Panc1 (cell line): ENCODE results near the gene ADGRA1. TPM values are rescaled to one million over a fixed set of nuclear protein-coding genes. Genes with fewer than 3 reads are reported as not detected.

Experiments
- ATAC-seq: fragments of 200-7000 bp; cut with Tn5 transposase; 2 replicates; pipeline ENCODE4 v1.9.1; 2020; ENCODE audit warnings: mild to moderate bottlenecking, moderate library complexity
- BruUV-seq: library from RNA; stranded (reverse); fragments of 400-500 nt; replicated peaks from 2 replicates; lab custom pipeline; 2021; lab: Mats Ljungman, UMichigan
- CTCF ChIA-PET: fragments of 300-600 bp; sonication (Branson Sonifier 250); formaldehyde crosslinking; loops from one replicate; lab custom pipeline; 2022; ENCODE audit warnings: antibody characterized with exemption; lab: Charles Lee
- POLR2A ChIA-PET: fragments of 300-600 bp; sonication (Branson Sonifier 250); formaldehyde crosslinking; loops from one replicate; lab custom pipeline; 2022; ENCODE audit warnings: antibody characterized with exemption; lab: Charles Lee
- DNase-seq: peaks from one replicate; pipeline ENCODE4 v3.0.0-alpha.2; 2010; ENCODE audit warnings: low read depth, low spot score
- H3K27ac ChIP-seq: 2 replicates; pipeline ENCODE4 v1.5.1; 2011; ENCODE audit warnings: mild to moderate bottlenecking, low read length, inconsistent platforms
- H3K27me3 ChIP-seq: fragments of 200-500 bp; sonication (Bioruptor generic); 2 replicates; pipeline ENCODE4 v1.6.0; 2014; ENCODE audit warnings: low read length, inconsistent platforms; ENCODE audit not compliant: control insufficient read depth, insufficient read depth
- H3K36me3 ChIP-seq: fragments of 200-500 bp; sonication (Bioruptor generic); 2 replicates; pipeline ENCODE4 v1.5.1; 2014; ENCODE audit warnings: inconsistent platforms, mild to moderate bottlenecking, low read length, moderate library complexity; ENCODE audit not compliant: control insufficient read depth, insufficient read depth
- H3K4me1 ChIP-seq: 2 replicates; pipeline ENCODE4 v1.5.1; 2011; ENCODE audit warnings: inconsistent platforms, mild to moderate bottlenecking, low read length, moderate library complexity; ENCODE audit not compliant: control insufficient read depth, insufficient read depth
- H3K4me3 ChIP-seq, 2 experiments: 2 replicates each; pipeline ENCODE4 v1.5.1; 2011 to 2012; ENCODE audit warnings: low read depth in 2 of 2, low read length in 2 of 2, mild to moderate bottlenecking in 2 of 2, inconsistent platforms in 1 of 2, moderate library complexity in 1 of 2
- H3K9me3 ChIP-seq: fragments of 200-500 bp; sonication (Bioruptor generic); 2 replicates; pipeline ENCODE4 v1.5.1; 2014; ENCODE audit warnings: low read depth, mild to moderate bottlenecking, inconsistent platforms, low read length, moderate library complexity; ENCODE audit not compliant: control insufficient read depth, insufficient read depth
- POLR2AphosphoS5 ChIP-seq: IDR thresholded peaks from 2 replicates; pipeline ENCODE4 v1.6.1; 2012; ENCODE audit warnings: mild to moderate bottlenecking, low read depth, low read length, moderate library complexity
- SIN3A ChIP-seq: IDR thresholded peaks from 2 replicates; pipeline ENCODE4 v1.6.1; 2012; ENCODE audit warnings: low read depth, mild to moderate bottlenecking, low read length, moderate library complexity, borderline replicate concordance; ENCODE audit not compliant: insufficient read depth
- TCF7L2 ChIP-seq: IDR thresholded peaks from 2 replicates; pipeline ENCODE4 v1.6.1; 2011; ENCODE audit warnings: mild to moderate bottlenecking, low read depth, low read length, inconsistent platforms
- in situ Hi-C: cut with HindIII; loops from 2 replicates; pipeline ENCODE4 v1.10.0; 2016; ENCODE audit warnings: low sequenced_read_pairs, low pct_unique_long_range_greater_than_20kb
- intact Hi-C: fragments of 100-400 bp; cut with micrococcal nuclease; formaldehyde crosslinking; loops from one replicate; pipeline ENCODE4 v1.10.0; 2022; ENCODE audit not compliant: unreplicated experiment
- total RNA-seq: library from RNA; stranded (reverse); gene quantifications from one replicate; pipeline ENCODE4 v1.2.1, GENCODE V29; 2021; ENCODE audit not compliant: unreplicated experiment
- TF ChIP-seq, protein P1 (sequence below), 2 experiments: IDR thresholded peaks; 2 replicates each; pipeline ENCODE4 v1.6.1; 2011 to 2012; ENCODE audit warnings: low read depth in 2 of 2, control low read depth in 1 of 2, low read length in 1 of 2, mild to moderate bottlenecking in 1 of 2, moderate library complexity in 1 of 2; ENCODE audit not compliant: insufficient read depth in 1 of 2
- TF ChIP-seq, protein P2 (sequence below): fragments of 450-650 bp; IDR thresholded peaks from 2 replicates; pipeline ENCODE4 v1.5.1; 2017; ENCODE audit warnings: mild to moderate bottlenecking

Gene ADGRA1
- total RNA-seq, 1 experiment from 2014 or later, result 0.05 TPM

GRCh38 chr10:133154411-133154810, 66.7 kb downstream of the ADGRA1 start:
- Histone ChIP-seq H3K27me3 (peaks cover 11% of the 10 kb centered on the region; the same call in 1 of the 2 replicates), H3K36me3 (no peaks in the 10 kb centered on the region), H3K4me3 (no peak overlapping the region), H3K27ac (no peak overlapping the region), H3K4me1 (peaks cover 3% of the 10 kb centered on the region), H3K9me3 (no peaks in the 10 kb centered on the region)
- DNase-seq (no peak), ATAC-seq (no peak)
- no peak for TF ChIP-seq TCF7L2
- no peak for TF ChIP-seq POLR2AphosphoS5
- TF ChIP-seq, protein P1, sequence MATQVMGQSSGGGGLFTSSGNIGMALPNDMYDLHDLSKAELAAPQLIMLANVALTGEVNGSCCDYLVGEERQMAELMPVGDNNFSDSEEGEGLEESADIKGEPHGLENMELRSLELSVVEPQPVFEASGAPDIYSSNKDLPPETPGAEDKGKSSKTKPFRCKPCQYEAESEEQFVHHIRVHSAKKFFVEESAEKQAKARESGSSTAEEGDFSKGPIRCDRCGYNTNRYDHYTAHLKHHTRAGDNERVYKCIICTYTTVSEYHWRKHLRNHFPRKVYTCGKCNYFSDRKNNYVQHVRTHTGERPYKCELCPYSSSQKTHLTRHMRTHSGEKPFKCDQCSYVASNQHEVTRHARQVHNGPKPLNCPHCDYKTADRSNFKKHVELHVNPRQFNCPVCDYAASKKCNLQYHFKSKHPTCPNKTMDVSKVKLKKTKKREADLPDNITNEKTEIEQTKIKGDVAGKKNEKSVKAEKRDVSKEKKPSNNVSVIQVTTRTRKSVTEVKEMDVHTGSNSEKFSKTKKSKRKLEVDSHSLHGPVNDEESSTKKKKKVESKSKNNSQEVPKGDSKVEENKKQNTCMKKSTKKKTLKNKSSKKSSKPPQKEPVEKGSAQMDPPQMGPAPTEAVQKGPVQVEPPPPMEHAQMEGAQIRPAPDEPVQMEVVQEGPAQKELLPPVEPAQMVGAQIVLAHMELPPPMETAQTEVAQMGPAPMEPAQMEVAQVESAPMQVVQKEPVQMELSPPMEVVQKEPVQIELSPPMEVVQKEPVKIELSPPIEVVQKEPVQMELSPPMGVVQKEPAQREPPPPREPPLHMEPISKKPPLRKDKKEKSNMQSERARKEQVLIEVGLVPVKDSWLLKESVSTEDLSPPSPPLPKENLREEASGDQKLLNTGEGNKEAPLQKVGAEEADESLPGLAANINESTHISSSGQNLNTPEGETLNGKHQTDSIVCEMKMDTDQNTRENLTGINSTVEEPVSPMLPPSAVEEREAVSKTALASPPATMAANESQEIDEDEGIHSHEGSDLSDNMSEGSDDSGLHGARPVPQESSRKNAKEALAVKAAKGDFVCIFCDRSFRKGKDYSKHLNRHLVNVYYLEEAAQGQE (IDR thresholded peaks at IDR 0.05; ENCODE audit: insufficient read depth in 1 of 2, low read depth in 2 of 2, low read length in 1 of 2), result no peak
- TF ChIP-seq, protein P2, sequence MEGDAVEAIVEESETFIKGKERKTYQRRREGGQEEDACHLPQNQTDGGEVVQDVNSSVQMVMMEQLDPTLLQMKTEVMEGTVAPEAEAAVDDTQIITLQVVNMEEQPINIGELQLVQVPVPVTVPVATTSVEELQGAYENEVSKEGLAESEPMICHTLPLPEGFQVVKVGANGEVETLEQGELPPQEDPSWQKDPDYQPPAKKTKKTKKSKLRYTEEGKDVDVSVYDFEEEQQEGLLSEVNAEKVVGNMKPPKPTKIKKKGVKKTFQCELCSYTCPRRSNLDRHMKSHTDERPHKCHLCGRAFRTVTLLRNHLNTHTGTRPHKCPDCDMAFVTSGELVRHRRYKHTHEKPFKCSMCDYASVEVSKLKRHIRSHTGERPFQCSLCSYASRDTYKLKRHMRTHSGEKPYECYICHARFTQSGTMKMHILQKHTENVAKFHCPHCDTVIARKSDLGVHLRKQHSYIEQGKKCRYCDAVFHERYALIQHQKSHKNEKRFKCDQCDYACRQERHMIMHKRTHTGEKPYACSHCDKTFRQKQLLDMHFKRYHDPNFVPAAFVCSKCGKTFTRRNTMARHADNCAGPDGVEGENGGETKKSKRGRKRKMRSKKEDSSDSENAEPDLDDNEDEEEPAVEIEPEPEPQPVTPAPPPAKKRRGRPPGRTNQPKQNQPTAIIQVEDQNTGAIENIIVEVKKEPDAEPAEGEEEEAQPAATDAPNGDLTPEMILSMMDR, result no peak
- TF ChIP-seq SIN3A, result no peak
- POLR2A ChIA-PET, result no interaction called here
- intact Hi-C loops, result no loop called here
- BruUV-seq, result no TSS peak
- CTCF ChIA-PET, result interaction anchor here (0.7 kb wide), 1 partner anchor 350 kb away, joined by 3 read pairs; no protein-coding TSS in a partner anchor
- in situ Hi-C loops, result no loop called here

- BruUV-seq, result no TSS peak
- no peak overlapping the region for H3K4me3 ChIP-seq
- ChIA-PET CTCF (no interaction called here), POLR2A (no interaction called here)
- no peak overlapping the region for H3K27ac ChIP-seq
- intact Hi-C loops, result no loop called here
- in situ Hi-C loops, result no loop called here
- ATAC-seq (no peak), DNase-seq (no peak)
- H3K4me1 ChIP-seq, result peaks cover 6% of the 10 kb centered on the region
- H3K36me3 ChIP-seq, result no peaks in the 10 kb centered on the region
- TF ChIP-seq, protein P1 (IDR thresholded peaks at IDR 0.05; ENCODE audit: insufficient read depth in 1 of 2, low read depth in 2 of 2, low read length in 1 of 2), result no peak
- TF ChIP-seq POLR2AphosphoS5 (no peak), SIN3A (no peak), TCF7L2 (no peak)
- TF ChIP-seq, protein P2, result no peak
- H3K9me3 ChIP-seq, result no peaks in the 10 kb centered on the region
- H3K27me3 ChIP-seq, result peaks cover 11% of the 10 kb centered on the region; the same call in 1 of the 2 replicates
Observed at GRCh38 chr10:133154996-133155778, 67.5 kb downstream of the ADGRA1 start.
